Measurements from ENCODE around the gene ARL8A. TPM values are rescaled to one million over a fixed set of nuclear protein-coding genes. Genes with fewer than 3 reads are reported as not detected.

Gene ARL8A
- total RNA-seq, 1 experiment from 2014 or later = 27.8 TPM

- Mint-ChIP-seq H3K4me1 (ENCODE audit: low read depth, unreplicated experiment) (no peaks in the 10 kb centered on the region), H3K27me3 (ENCODE audit: insufficient read depth, unreplicated experiment) (no peaks in the 10 kb centered on the region), H3K9me3 (ENCODE audit: unreplicated experiment) (no peaks in the 10 kb centered on the region), H3K4me3 (ENCODE audit: unreplicated experiment) (no peak overlapping the region), H3K27ac (ENCODE audit: unreplicated experiment) (no peak overlapping the region), H3K36me3 (ENCODE audit: insufficient read depth, unreplicated experiment) (no peaks in the 10 kb centered on the region)
- POLR2A ChIA-PET = no interaction called here
- no TSS peak for BruUV-seq (replicated peaks)
- H3K4me1 ChIP-seq = no peaks in the 10 kb centered on the region
- no peak for TF ChIP-seq CTCF (IDR thresholded peaks at IDR 0.05; ENCODE audit: insufficient read depth in 1 of 2, low read depth in 1 of 2, low read length in 1 of 2, severe bottlenecking in 1 of 2, unreplicated experiment in 1 of 2)
- intact Hi-C loops (cut with micrococcal nuclease; ENCODE audit: unreplicated experiment) = no loop called here
- H3K36me3 ChIP-seq (ENCODE audit: control insufficient read depth, insufficient read depth, low read length) = no peaks in the 10 kb centered on the region
- no peak for DNase-seq
- H3K9me3 ChIP-seq = no peaks in the 10 kb centered on the region
- H3K4me3 ChIP-seq (ENCODE audit: low read depth, low read length) = no peak overlapping the region
- H3K27me3 ChIP-seq (replicated peaks; ENCODE audit: control insufficient read depth, insufficient read depth, low read length) = no peaks in the 10 kb centered on the region
- CTCF ChIA-PET = interaction anchor here (1.0 to 1.2 kb wide), 5 partner anchors 10 to 260 kb away, joined by 3 to 4 read pairs (median 3); no protein-coding TSS in a partner anchor
These were observed 11.0 kb upstream of the ARL8A start for GRCh38 chr1:202155478-202156021.

GRCh38 chr1:202154766-202155477 is 10.4 kb upstream of the ARL8A start:
- TF ChIP-seq CTCF (IDR thresholded peaks at IDR 0.05; ENCODE audit: insufficient read depth in 1 of 2, low read depth in 1 of 2, low read length in 1 of 2, severe bottlenecking in 1 of 2, unreplicated experiment in 1 of 2) = peak in 1 of 2 experiments; percentile 31
- Histone ChIP-seq H3K27me3 (replicated peaks; ENCODE audit: control insufficient read depth, insufficient read depth, low read length) (no peaks in the 10 kb centered on the region), H3K4me3 (ENCODE audit: low read depth, low read length) (no peak overlapping the region), H3K4me1 (no peaks in the 10 kb centered on the region), H3K9me3 (no peaks in the 10 kb centered on the region), H3K36me3 (ENCODE audit: control insufficient read depth, insufficient read depth, low read length) (no peaks in the 10 kb centered on the region)
- CTCF ChIA-PET = interaction anchor here (1.0 to 1.2 kb wide), 5 partner anchors 11 to 259 kb away, joined by 3 to 4 read pairs (median 3); no protein-coding TSS in a partner anchor
- H3K27me3 Mint-ChIP-seq (ENCODE audit: insufficient read depth, unreplicated experiment) = no peaks in the 10 kb centered on the region
- intact Hi-C loops (cut with micrococcal nuclease; ENCODE audit: unreplicated experiment) = no loop called here
- no peaks in the 10 kb centered on the region for H3K36me3 Mint-ChIP-seq (ENCODE audit: insufficient read depth, unreplicated experiment)
- H3K9me3 Mint-ChIP-seq (ENCODE audit: unreplicated experiment) = no peaks in the 10 kb centered on the region
- DNase-seq = peak; percentile 41 to 47
- no TSS peak for BruUV-seq (replicated peaks)
- no peak overlapping the region for H3K4me3 Mint-ChIP-seq (ENCODE audit: unreplicated experiment)
- no peaks in the 10 kb centered on the region for H3K4me1 Mint-ChIP-seq (ENCODE audit: low read depth, unreplicated experiment)
- POLR2A ChIA-PET = no interaction called here
- no peak overlapping the region for H3K27ac Mint-ChIP-seq (ENCODE audit: unreplicated experiment)

- Mint-ChIP-seq H3K36me3 (ENCODE audit: insufficient read depth, unreplicated experiment) (no peaks in the 10 kb centered on the region), H3K27ac (ENCODE audit: unreplicated experiment) (no peak overlapping the region), H3K27me3 (ENCODE audit: insufficient read depth, unreplicated experiment) (no peaks in the 10 kb centered on the region), H3K4me3 (ENCODE audit: unreplicated experiment) (no peak overlapping the region), H3K4me1 (ENCODE audit: low read depth, unreplicated experiment) (no peaks in the 10 kb centered on the region), H3K9me3 (ENCODE audit: unreplicated experiment) (no peaks in the 10 kb centered on the region)
- BruUV-seq (replicated peaks) = no TSS peak
- intact Hi-C loops (cut with micrococcal nuclease; ENCODE audit: unreplicated experiment) = no loop called here
- H3K36me3 ChIP-seq (ENCODE audit: control insufficient read depth, insufficient read depth, low read length) = no peaks in the 10 kb centered on the region
- H3K4me1 ChIP-seq = no peaks in the 10 kb centered on the region
- no peaks in the 10 kb centered on the region for H3K9me3 ChIP-seq
- POLR2A ChIA-PET = no interaction called here
- CTCF ChIA-PET = interaction anchor here (1.0 to 1.2 kb wide), 4 partner anchors 12 to 258 kb away, joined by 3 to 4 read pairs (median 3); no protein-coding TSS in a partner anchor
- H3K4me3 ChIP-seq (ENCODE audit: low read depth, low read length) = no peak overlapping the region
- TF ChIP-seq CTCF (IDR thresholded peaks at IDR 0.05; ENCODE audit: insufficient read depth in 1 of 2, low read depth in 1 of 2, low read length in 1 of 2, severe bottlenecking in 1 of 2, unreplicated experiment in 1 of 2) = no peak
- no peaks in the 10 kb centered on the region for H3K27me3 ChIP-seq (replicated peaks; ENCODE audit: control insufficient read depth, insufficient read depth, low read length)
- DNase-seq = no peak
These were observed 9.7 kb upstream of the ARL8A start for GRCh38 chr1:202154148-202154765.
